ENCODE measurements around the gene GPC6.
A peak's percentile ranks its signal among the peaks of the same experiment; 100 is the strongest.

Gene GPC6

DNA sequence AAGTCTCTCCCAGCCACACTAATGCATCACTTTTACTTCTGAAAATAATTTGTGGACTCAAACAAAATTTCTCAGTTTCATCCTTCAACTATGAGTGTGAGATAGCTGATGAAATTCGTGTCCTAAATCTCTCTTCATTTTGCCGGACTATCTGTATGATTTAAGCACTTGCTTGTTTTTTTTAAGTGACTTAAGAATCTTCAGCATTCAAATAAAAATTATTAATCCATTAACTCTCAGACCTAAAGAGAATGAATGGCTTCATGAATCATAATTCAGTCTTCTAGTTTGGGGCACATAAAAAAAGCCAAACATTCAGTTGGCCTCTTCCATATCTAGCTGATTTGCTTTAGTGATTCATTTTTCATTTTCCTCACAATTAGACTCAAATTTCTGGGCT is 673.4 kb downstream of the GPC6 start:
- TF ChIP-seq CTCF (IDR thresholded peaks at IDR 0.05; ENCODE audit: low read depth, low read length, missing control alignments): no peak
- H3K36me3 ChIP-seq (replicated peaks): no peaks in the 10 kb centered on the region
- peak overlapping the region; percentile 25 for H3K27ac ChIP-seq
- no peak for DNase-seq
- in situ Hi-C loops (cut with HindIII; ENCODE audit: low pct_ligation_motif_present, low sequenced_read_pairs): no loop called here
- H3K4me3 ChIP-seq (ENCODE audit: low read depth, low read length): no peak overlapping the region
- no peaks in the 10 kb centered on the region for H3K27me3 ChIP-seq (replicated peaks)

- in situ Hi-C loops (cut with HindIII; ENCODE audit: low pct_ligation_motif_present, low sequenced_read_pairs): no loop called here
- H3K27me3 ChIP-seq (replicated peaks): no peaks in the 10 kb centered on the region
Observed at GRCh38 chr13:93900731-93901130, 674.1 kb downstream of the GPC6 start.

GRCh38 chr13:93903909-93904308 is 677.3 kb downstream of the GPC6 start:
- in situ Hi-C loops (cut with HindIII; ENCODE audit: low pct_ligation_motif_present, low sequenced_read_pairs): no loop called here
- DNase-seq: no peak
- H3K4me3 ChIP-seq (ENCODE audit: low read depth, low read length): no peak overlapping the region
- H3K36me3 ChIP-seq (replicated peaks): no peaks in the 10 kb centered on the region
- H3K27me3 ChIP-seq (replicated peaks): no peaks in the 10 kb centered on the region
- no peak overlapping the region for H3K27ac ChIP-seq
- no peak for TF ChIP-seq CTCF (IDR thresholded peaks at IDR 0.05; ENCODE audit: low read depth, low read length, missing control alignments)

More at GRCh38 chr13:93900731-93901130, 674.1 kb downstream of the GPC6 start:
- Histone ChIP-seq H3K36me3 (replicated peaks) (no peaks in the 10 kb centered on the region), H3K27ac (peak overlapping the region; percentile 25), H3K4me3 (ENCODE audit: low read depth, low read length) (no peak overlapping the region)
- DNase-seq: no peak
- no peak for TF ChIP-seq CTCF (IDR thresholded peaks at IDR 0.05; ENCODE audit: low read depth, low read length, missing control alignments)

DNA sequence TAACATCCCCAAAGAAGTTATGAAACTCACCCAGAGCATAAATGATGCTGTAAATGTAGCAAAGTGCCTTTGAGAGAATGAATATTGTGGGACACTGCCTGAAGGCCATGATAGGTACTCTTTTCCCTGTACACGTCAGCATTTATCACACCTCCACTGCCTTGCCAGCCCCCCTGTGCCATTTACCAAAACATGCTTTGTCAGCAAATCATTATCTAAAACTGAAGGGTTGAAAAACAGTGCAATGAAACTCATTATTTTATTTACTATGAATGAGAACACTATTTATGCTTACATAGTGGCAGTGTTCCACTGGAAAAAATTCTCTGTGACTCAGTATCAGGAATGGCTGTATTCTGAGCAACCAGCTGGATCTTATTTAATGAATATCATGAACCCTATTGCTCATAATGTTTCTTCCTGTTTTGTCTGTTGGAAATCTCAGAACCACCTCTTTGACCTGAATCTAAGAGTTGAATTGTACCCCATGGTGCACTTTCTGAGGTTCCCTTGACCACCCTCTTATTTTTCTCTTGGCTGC is 688.7 kb downstream of the GPC6 start:
- Histone ChIP-seq H3K27ac (no peak overlapping the region), H3K4me3 (ENCODE audit: low read depth, low read length) (no peak overlapping the region), H3K27me3 (replicated peaks) (no peaks in the 10 kb centered on the region), H3K36me3 (replicated peaks) (no peaks in the 10 kb centered on the region)
- in situ Hi-C loops (cut with HindIII; ENCODE audit: low pct_ligation_motif_present, low sequenced_read_pairs): no loop called here
- DNase-seq: peak; percentile 23
- TF ChIP-seq CTCF (IDR thresholded peaks at IDR 0.05; ENCODE audit: low read depth, low read length, missing control alignments): no peak

DNA sequence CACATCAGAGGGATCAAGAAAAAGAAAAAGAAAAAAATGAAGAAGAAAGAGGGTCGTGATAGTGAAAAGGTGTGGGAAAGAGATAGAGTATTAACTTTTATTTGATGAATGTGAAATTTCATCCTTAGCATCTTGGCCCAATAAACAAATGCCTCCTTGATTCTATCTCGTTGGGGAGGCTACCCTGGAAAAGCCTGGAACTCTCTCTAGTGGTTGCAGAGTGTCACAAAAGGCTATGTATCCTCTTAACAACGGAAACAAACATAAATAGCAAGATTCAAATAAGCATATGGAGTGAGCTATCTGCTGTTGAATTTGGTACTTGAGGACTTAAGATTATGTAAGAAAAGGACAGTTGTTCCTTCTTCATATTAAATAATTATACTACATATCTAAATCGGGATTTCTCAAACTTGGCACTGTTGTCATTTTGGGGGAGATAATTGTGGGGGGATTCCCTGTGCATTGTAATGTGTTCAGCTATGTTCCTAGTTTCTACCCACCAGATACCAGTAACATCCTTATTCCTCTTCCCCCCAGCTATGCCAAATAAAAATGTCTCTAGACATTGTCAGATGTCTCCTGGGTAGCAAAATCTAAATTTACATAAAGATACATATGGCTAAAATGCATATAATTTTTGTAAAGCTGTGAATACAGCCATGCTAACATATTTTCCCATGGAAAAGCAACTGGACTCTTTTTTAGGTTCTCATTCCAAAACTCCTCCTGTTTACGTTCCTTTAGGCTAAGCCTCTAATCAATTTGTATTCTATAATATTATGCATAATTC is 695.7 kb downstream of the GPC6 start:
- in situ Hi-C loops (cut with HindIII; ENCODE audit: low pct_ligation_motif_present, low sequenced_read_pairs): no loop called here
- Histone ChIP-seq H3K27ac (no peak overlapping the region), H3K36me3 (replicated peaks) (no peaks in the 10 kb centered on the region), H3K27me3 (replicated peaks) (no peaks in the 10 kb centered on the region), H3K4me3 (ENCODE audit: low read depth, low read length) (no peak overlapping the region)
- no peak for DNase-seq
- TF ChIP-seq CTCF (IDR thresholded peaks at IDR 0.05; ENCODE audit: low read depth, low read length, missing control alignments): no peak

Measured in brain microvascular endothelial cell (primary cell).